Spleen (tissue), 11 donors: Measurements from ENCODE around the gene TRIM16. TPM values are rescaled to one million over a fixed set of nuclear protein-coding genes. Genes with fewer than 3 reads are reported as not detected.
"Not testable (repeated sequence)": the region's sequence is repeated elsewhere in the genome, so short reads cannot be mapped to it uniquely, and the experiment has no call there.

Experiments
- DNase-seq: peaks from one replicate; pipeline ENCODE4 v3.0.0-alpha.2; 2020
- H3K27ac ChIP-seq, 8 donors: fragments of 200-600 bp; sonication (generic) in 7 of 8; 1 replicate in 4 of 8; 2 replicates in 4 of 8; pipeline versions ENCODE4 v1.5.0 to v1.8.0; 2016 to 2021; ENCODE audit warnings: inconsistent platforms in 4 of 8, mild to moderate bottlenecking in 4 of 8, moderate library complexity in 1 of 8
- H3K27me3 ChIP-seq, 7 donors: fragments of 200-600 bp; sonication (generic) in 6 of 7; replicated peaks in 1 of 7; 1 replicate in 4 of 7; 2 replicates in 3 of 7; pipeline versions ENCODE4 v1.5.0 to v1.8.0; 2016 to 2021; ENCODE audit warnings: inconsistent platforms in 3 of 7, mild to moderate bottlenecking in 1 of 7
- H3K36me3 ChIP-seq, 6 donors: fragments of 200-600 bp; sonication (generic) in 5 of 6; 1 replicate in 4 of 6; 2 replicates in 2 of 6; pipeline versions ENCODE4 v1.5.0 to v1.8.0; 2016 to 2021; ENCODE audit warnings: inconsistent platforms in 2 of 6
- H3K4me1 ChIP-seq, 6 donors: fragments of 200-600 bp; sonication (generic) in 5 of 6; 1 replicate in 3 of 6; 2 replicates in 3 of 6; pipeline versions ENCODE4 v1.5.0 to v1.8.0; 2016 to 2021; ENCODE audit warnings: inconsistent platforms in 3 of 6
- H3K4me3 ChIP-seq, 8 donors: fragments of 200-600 bp; sonication (generic) in 7 of 8; 1 replicate in 4 of 8; 2 replicates in 4 of 8; pipeline versions ENCODE4 v1.5.0 to v1.8.0; 2016 to 2021; ENCODE audit warnings: inconsistent platforms in 4 of 8, mild to moderate bottlenecking in 4 of 8, moderate library complexity in 2 of 8
- H3K9me3 ChIP-seq, 8 donors: fragments of 200-600 bp; sonication (generic) in 7 of 8; 1 replicate in 4 of 8; 2 replicates in 4 of 8; pipeline versions ENCODE4 v1.5.0 to v1.8.0; 2016 to 2021; ENCODE audit warnings: inconsistent platforms in 4 of 8
- CTCF ChIP-seq, 11 experiments: fragments of 200-600 bp in 7 of 11; fragments of 450-650 bp in 4 of 11; sonication (generic) in 4 of 11; IDR thresholded peaks in 8 of 11; conservative IDR thresholded peaks in 3 of 11; 1 replicate in 7 of 11; 2 replicates in 4 of 11; pipeline versions ENCODE4 v1.4.0 to v1.8.0; 2016 to 2021; ENCODE audit warnings: antibody characterized with exemption in 11 of 11, inconsistent platforms in 4 of 11, mild to moderate bottlenecking in 1 of 11
- POLR2A ChIP-seq, 3 donors: fragments of 450-650 bp; IDR thresholded peaks; one replicate each; pipeline ENCODE4 v1.5.1; 2017; ENCODE audit warnings: antibody characterized with exemption in 3 of 3, mild to moderate bottlenecking in 1 of 3
- POLR2AphosphoS5 ChIP-seq, 3 donors: sonication (generic); formaldehyde crosslinking; IDR thresholded peaks; one replicate each; pipeline ENCODE4 v1.5.1; 2017; ENCODE audit warnings: antibody characterized with exemption in 3 of 3
- WGBS, 5 donors: extraction: QIAGEN DNeasy Blood & Tissue Kit in 3 of 5; methylation state at CpG; one replicate each; pipeline versions ENCODE4 v1.1.5 to v1.1.7; 2013 to 2018; 5-methylcytosine and 5-hydroxymethylcytosine counted together
- intact Hi-C: fragments of 100-400 bp; cut with DNase I; formaldehyde crosslinking; loops from one replicate; pipeline ENCODE4 v1.15.0; 2023; ENCODE audit warnings: low total_unique reads
- polyA plus RNA-seq, 3 donors: library from polyadenylated mRNA; stranded (reverse); fragments of 200-250 nt; gene quantifications; one replicate each; pipeline ENCODE4 v1.2.1, GENCODE V29; 2013
- total RNA-seq, 7 donors: library from RNA; depleted of rRNA in 3 of 7; stranded (reverse); fragments of >200 nt in 3 of 7; fragmentation: NEBNext Ultra II Directional in 4 of 7; extraction: Animal tissue kit (Norgen Biotek cat#: 25700) in 4 of 7; gene quantifications; one replicate each; pipeline versions ENCODE4 v1.1.0 to v1.2.1, GENCODE V29; 2016 to 2021
- donor health status: healthy with polysubstance abuse.
- donor health status: DM: no; HTN: no; CAD: no; lungs with moderate emphysema.
- donor health status: DM: no; HTN: no; CAD: no.
- donor health status: Bipolar disorder and iron deficiency.
- donor health status: healthy.
- donor health status: DM: no; HTN: no; CAD: no.
- donor health status: DM: yes; HTN: yes; CAD: no.

TRIM16 gene
- total and polyA plus RNA-seq, 10 donors, result 4.6 to 17.2 (median 9.1) TPM

- intact Hi-C loops, result no loop called here
- Histone ChIP-seq H3K4me1 (peaks cover 0 to 7% (median 0%) of the 10 kb centered on the region in 6 donors), H3K27me3 (no peaks in the 10 kb centered on the region), H3K4me3 (no peak overlapping the region), H3K27ac (no peak overlapping the region), H3K36me3 (peaks cover 0 to 35% (median 0%) of the 10 kb centered on the region in 6 donors), H3K9me3 (no peaks in the 10 kb centered on the region)
- 93 to 98% (median 96%) methylated on average over 6 of the region's 6 CpGs for WGBS, 5 donors
- DNase-seq, result no peak
- TF ChIP-seq POLR2A (IDR thresholded peaks at IDR 0.05) (no peak), CTCF (IDR thresholded peaks at IDR 0.05 in 8 of 11, conservative IDR thresholded peaks at IDR 0.05 in 3 of 11) (no peak), POLR2AphosphoS5 (IDR thresholded peaks at IDR 0.05) (no peak)
Measured at GRCh38 chr17:15659236-15659635, 24.9 kb downstream of the TRIM16 start.

- peaks cover 0 to 7% (median 0%) of the 10 kb centered on the region in 6 donors for H3K4me1 ChIP-seq
- intact Hi-C loops, result no loop called here
- no peak overlapping the region for H3K4me3 ChIP-seq
- H3K27ac ChIP-seq, result no peak overlapping the region
- 91 to 97% (median 93%) methylated on average over 3 of the region's 3 CpGs for WGBS, 5 donors
- peaks cover 0 to 27% (median 0%) of the 10 kb centered on the region in 6 donors for H3K36me3 ChIP-seq
- no peaks in the 10 kb centered on the region for H3K9me3 ChIP-seq
- H3K27me3 ChIP-seq, result no peaks in the 10 kb centered on the region
- TF ChIP-seq POLR2AphosphoS5 (IDR thresholded peaks at IDR 0.05) (no peak), POLR2A (IDR thresholded peaks at IDR 0.05) (no peak), CTCF (IDR thresholded peaks at IDR 0.05 in 8 of 11, conservative IDR thresholded peaks at IDR 0.05 in 3 of 11) (no peak)
- no peak for DNase-seq
Measured at GRCh38 chr17:15658296-15658695, 25.8 kb downstream of the TRIM16 start.

- no peak overlapping the region for H3K27ac ChIP-seq
- DNase-seq, result no peak
- intact Hi-C loops, result no loop called here
- H3K4me1 ChIP-seq, result peaks cover 0 to 7% (median 0%) of the 10 kb centered on the region in 6 donors
- H3K36me3 ChIP-seq, result peaks cover 0 to 23% (median 0%) of the 10 kb centered on the region in 6 donors
- H3K27me3 ChIP-seq, result no peaks in the 10 kb centered on the region
- no peak for TF ChIP-seq POLR2A (IDR thresholded peaks at IDR 0.05)
- no peak for TF ChIP-seq POLR2AphosphoS5 (IDR thresholded peaks at IDR 0.05)
- no peak for TF ChIP-seq CTCF (IDR thresholded peaks at IDR 0.05 in 8 of 11, conservative IDR thresholded peaks at IDR 0.05 in 3 of 11)
- H3K4me3 ChIP-seq, result no peak overlapping the region
- H3K9me3 ChIP-seq, result no peaks in the 10 kb centered on the region
Measured at GRCh38 chr17:15657868-15658267, 26.2 kb downstream of the TRIM16 start.

- H3K9me3 ChIP-seq, result no peaks in the 10 kb centered on the region
- peaks cover 2 to 28% (median 14%) of the 10 kb centered on the region in 6 donors for H3K4me1 ChIP-seq
- H3K27me3 ChIP-seq, result no peaks in the 10 kb centered on the region
- no peak overlapping the region for H3K4me3 ChIP-seq
- WGBS, 5 donors, result 61 to 77% (median 70%) methylated on average over 3 of the region's 3 CpGs
- H3K27ac ChIP-seq, result no peak overlapping the region
- TF ChIP-seq POLR2AphosphoS5 (IDR thresholded peaks at IDR 0.05) (no peak), POLR2A (IDR thresholded peaks at IDR 0.05) (no peak), CTCF (IDR thresholded peaks at IDR 0.05 in 8 of 11, conservative IDR thresholded peaks at IDR 0.05 in 3 of 11) (no peak)
- DNase-seq, result no peak
- peaks cover 0 to 15% (median 0%) of the 10 kb centered on the region in 6 donors for H3K36me3 ChIP-seq
- intact Hi-C loops, result no loop called here
Measured at GRCh38 chr17:15654886-15655561, 29.1 kb downstream of the TRIM16 start.

GRCh38 chr17:15654401-15654800, 29.7 kb downstream of the TRIM16 start:
- WGBS, 5 donors, result 69 to 90% (median 78%) methylated on average over 3 of the region's 3 CpGs
- DNase-seq, H3K4me3 ChIP-seq, intact Hi-C loops, H3K27ac ChIP-seq, H3K27me3 ChIP-seq, H3K9me3 ChIP-seq, H3K36me3 ChIP-seq: not testable (repeated sequence)
- H3K4me1 ChIP-seq, result peaks cover 2 to 28% (median 16%) of the 10 kb centered on the region in 6 donors
